Ovary (tissue), 3 donors: ENCODE results near the gene CARMIL1.

Experiments
- POLR2A ChIP-seq: fragments of 450-650 bp; IDR thresholded peaks from one replicate; pipeline ENCODE4 v1.6.1; 2017; ENCODE audit warnings: antibody characterized with exemption, mild to moderate bottlenecking, moderate library complexity
- TF ChIP-seq, protein P1 (sequence below), 3 donors: fragments of 450-650 bp in 2 of 3; fragments of 200-600 bp in 1 of 3; IDR thresholded peaks; one replicate each; pipeline versions ENCODE4 v1.5.1 to v1.8.0; 2016 to 2022; ENCODE audit warnings: antibody characterized with exemption in 3 of 3, mild to moderate bottlenecking in 1 of 3
- donor health status: DM: no; HTN: no; CAD: no.

DNA sequence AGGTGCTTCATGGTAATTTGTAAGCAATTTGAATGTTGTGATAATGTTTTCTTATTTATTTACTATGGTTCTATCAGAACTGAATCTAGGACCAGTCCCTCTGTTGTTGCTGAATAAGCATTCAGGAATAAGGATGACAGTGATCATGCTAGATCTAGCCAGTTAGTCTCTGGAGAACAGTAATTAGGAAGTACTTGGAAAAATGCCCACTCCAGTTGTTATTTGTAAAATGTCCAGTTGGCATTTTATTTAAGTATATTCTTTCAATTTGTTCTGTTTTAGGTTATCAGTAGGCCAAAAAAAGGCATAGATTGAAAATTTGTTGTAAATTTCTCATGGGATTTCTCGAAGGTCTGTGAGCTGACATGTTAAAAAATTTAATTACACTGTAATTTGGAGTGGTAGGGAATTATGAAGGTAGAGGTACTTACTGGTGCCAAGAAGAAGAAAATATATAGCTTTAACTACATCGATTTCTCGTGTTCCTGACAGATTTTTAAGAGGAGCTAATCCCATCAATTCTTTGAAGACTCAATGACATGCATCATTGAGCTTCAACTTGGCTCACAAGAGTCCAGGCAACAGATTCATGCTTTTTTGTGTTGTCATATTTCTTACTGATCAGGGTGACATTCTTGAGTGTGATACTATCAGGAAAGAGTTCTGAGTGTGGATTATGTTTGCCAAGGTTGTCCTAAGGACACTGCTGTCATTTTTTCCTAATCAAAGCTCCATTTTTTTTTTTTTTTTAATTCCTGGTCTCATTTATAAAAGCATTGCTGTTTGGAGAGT, 177.3 kb downstream of the CARMIL1 start:
- TF ChIP-seq, protein P1, sequence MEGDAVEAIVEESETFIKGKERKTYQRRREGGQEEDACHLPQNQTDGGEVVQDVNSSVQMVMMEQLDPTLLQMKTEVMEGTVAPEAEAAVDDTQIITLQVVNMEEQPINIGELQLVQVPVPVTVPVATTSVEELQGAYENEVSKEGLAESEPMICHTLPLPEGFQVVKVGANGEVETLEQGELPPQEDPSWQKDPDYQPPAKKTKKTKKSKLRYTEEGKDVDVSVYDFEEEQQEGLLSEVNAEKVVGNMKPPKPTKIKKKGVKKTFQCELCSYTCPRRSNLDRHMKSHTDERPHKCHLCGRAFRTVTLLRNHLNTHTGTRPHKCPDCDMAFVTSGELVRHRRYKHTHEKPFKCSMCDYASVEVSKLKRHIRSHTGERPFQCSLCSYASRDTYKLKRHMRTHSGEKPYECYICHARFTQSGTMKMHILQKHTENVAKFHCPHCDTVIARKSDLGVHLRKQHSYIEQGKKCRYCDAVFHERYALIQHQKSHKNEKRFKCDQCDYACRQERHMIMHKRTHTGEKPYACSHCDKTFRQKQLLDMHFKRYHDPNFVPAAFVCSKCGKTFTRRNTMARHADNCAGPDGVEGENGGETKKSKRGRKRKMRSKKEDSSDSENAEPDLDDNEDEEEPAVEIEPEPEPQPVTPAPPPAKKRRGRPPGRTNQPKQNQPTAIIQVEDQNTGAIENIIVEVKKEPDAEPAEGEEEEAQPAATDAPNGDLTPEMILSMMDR (IDR thresholded peaks at IDR 0.05), result no peak
- no peak for TF ChIP-seq POLR2A
